RWPE2 (cell line): Measurements from ENCODE around the gene MBOAT1.
"Not testable (repeated sequence)": the region's sequence is repeated elsewhere in the genome, so short reads cannot be mapped to it uniquely, and the experiment has no call there.

Source experiments
- ATAC-seq: fragments of 200-7000 bp; cut with Tn5 transposase; 3 replicates; pipeline ENCODE4 v1.9.1; 2021; ENCODE audit warnings: low read depth
- DNase-seq: peaks from one replicate; pipeline ENCODE4 v3.0.0-alpha.2; 2020; ENCODE audit warnings: low spot score
- H3K27ac ChIP-seq: fragments of 450-650 bp; 2 replicates; pipeline ENCODE4 v1.5.1; 2017; ENCODE audit warnings: mild to moderate bottlenecking; ENCODE audit not compliant: poor library complexity, severe bottlenecking
- H3K27me3 ChIP-seq: fragments of 250-450 bp; sonication (Bioruptor Pico); 2 replicates; pipeline ENCODE4 v1.5.1; 2021; ENCODE audit warnings: mild to moderate bottlenecking, moderate library complexity; ENCODE audit not compliant: insufficient read depth, poor library complexity, severe bottlenecking
- H3K36me3 ChIP-seq: fragments of 250-450 bp; sonication (Bioruptor Pico); 2 replicates; pipeline ENCODE4 v1.5.1; 2020; ENCODE audit warnings: low read depth, mild to moderate bottlenecking, moderate library complexity
- H3K4me1 ChIP-seq: fragments of 250-450 bp; sonication (Bioruptor Pico); 2 replicates; pipeline ENCODE4 v1.5.1; 2021; ENCODE audit warnings: mild to moderate bottlenecking, moderate library complexity; ENCODE audit not compliant: insufficient read depth, poor library complexity, severe bottlenecking
- H3K4me3 ChIP-seq: fragments of 250-450 bp; sonication (Bioruptor Pico); 2 replicates; pipeline ENCODE4 v1.5.1; 2021; ENCODE audit warnings: mild to moderate bottlenecking, moderate library complexity; ENCODE audit not compliant: severe bottlenecking
- H3K9me3 ChIP-seq: fragments of 250-450 bp; sonication (Bioruptor Pico); 2 replicates; pipeline ENCODE4 v1.5.1; 2021; ENCODE audit warnings: mild to moderate bottlenecking, moderate library complexity; ENCODE audit not compliant: severe bottlenecking
- TF ChIP-seq, protein P1 (sequence below): fragments of 450-650 bp; IDR thresholded peaks from one replicate; pipeline ENCODE4 v1.5.1; 2017; ENCODE audit warnings: mild to moderate bottlenecking, moderate library complexity; ENCODE audit not compliant: poor library complexity, severe bottlenecking

Gene MBOAT1

DNA sequence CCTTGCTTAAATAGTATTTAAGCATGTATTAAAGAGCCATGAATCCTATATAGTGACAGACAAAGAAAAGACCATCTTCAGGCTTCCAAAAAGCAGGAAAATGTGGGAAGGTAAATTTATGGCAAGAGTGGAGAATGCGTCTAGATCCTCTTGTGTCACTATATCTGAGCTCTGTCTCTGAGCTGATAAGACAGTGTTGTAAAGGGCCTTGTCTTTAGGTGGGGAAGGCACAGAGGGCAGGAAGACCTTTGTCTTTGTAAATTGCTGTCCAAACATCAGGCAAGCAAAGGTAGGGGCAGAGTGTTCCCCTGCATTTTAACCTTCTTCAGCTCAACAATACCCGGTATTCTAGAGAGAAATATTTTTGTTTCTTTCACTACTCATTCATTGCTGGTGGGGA, 33.9 kb upstream of the MBOAT1 start:
- no peak overlapping the region for H3K27ac ChIP-seq
- no peak for DNase-seq

DNA sequence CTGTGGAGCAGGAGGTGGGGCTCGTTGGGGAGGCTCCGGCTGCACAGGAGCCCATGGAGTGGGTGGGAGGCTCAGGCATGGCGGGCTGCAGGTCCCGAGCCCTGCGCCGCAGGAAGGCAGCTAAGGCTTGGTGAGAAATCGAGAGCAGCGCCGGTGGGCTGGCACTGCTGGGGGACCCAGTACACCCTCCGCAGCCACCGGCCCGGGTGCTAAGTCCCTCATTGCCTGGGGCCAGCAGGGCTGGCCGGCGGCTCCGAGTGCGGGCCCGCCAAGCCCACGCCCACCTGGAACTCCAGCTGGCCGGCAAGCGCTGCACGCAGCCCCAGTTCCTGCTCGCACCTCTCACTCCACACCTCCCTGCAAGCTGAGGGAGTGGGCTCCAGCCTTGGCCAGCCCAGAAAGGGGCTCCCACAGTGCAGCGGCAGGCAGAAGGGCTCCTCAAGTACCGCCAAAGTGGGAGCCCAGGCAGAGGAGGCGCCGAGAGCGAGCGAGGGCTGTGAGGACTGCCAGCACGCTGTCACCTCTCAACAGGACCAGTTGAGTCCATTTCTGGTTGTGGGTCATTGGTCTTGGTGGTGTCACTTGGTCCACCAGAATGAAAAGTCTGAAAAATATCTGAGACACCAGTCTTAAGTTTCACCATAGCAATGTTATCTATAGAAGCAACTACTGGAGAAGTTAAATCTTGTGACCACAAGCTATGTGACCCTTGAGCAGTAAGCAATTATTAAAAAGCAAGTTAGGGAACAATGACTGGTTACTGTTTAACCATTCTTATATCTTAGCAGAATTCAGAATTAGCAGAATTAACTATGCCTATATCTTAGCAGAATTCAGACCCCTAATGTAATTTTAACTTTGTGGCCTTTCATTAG, 32.8 kb upstream of the MBOAT1 start:
- not testable (repeated sequence) for H3K27ac ChIP-seq, ATAC-seq, H3K27me3 ChIP-seq, H3K4me1 ChIP-seq, DNase-seq, H3K36me3 ChIP-seq, H3K9me3 ChIP-seq, H3K4me3 ChIP-seq

More for the DNA sequence above, 33.9 kb upstream of the MBOAT1 start:
- no peaks in the 10 kb centered on the region for H3K27me3 ChIP-seq
- no peaks in the 10 kb centered on the region for H3K36me3 ChIP-seq
- H3K4me3 ChIP-seq: no peak overlapping the region
- H3K9me3 ChIP-seq: no peaks in the 10 kb centered on the region
- no peaks in the 10 kb centered on the region for H3K4me1 ChIP-seq
- ATAC-seq: no peak
- TF ChIP-seq, protein P1, sequence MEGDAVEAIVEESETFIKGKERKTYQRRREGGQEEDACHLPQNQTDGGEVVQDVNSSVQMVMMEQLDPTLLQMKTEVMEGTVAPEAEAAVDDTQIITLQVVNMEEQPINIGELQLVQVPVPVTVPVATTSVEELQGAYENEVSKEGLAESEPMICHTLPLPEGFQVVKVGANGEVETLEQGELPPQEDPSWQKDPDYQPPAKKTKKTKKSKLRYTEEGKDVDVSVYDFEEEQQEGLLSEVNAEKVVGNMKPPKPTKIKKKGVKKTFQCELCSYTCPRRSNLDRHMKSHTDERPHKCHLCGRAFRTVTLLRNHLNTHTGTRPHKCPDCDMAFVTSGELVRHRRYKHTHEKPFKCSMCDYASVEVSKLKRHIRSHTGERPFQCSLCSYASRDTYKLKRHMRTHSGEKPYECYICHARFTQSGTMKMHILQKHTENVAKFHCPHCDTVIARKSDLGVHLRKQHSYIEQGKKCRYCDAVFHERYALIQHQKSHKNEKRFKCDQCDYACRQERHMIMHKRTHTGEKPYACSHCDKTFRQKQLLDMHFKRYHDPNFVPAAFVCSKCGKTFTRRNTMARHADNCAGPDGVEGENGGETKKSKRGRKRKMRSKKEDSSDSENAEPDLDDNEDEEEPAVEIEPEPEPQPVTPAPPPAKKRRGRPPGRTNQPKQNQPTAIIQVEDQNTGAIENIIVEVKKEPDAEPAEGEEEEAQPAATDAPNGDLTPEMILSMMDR: no peak

DNA sequence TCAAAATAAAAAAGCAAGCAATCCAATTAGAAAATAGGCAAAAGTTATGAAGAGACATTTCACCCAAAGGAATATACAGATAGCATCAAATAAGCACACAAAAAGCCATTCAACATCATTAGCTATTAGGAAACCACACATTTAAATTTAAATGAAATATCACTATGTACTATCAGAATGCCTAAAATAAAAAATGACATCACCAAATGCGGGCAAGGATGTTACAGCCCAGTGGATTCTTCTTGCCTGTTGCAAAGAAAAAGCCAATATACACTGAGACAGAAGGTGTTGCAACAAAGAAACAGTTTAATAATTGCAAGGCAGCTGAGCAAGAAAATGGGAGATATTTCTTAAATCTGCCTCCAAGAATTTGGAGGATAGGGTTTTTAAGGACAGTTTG, 31.0 kb upstream of the MBOAT1 start:
- no peak for DNase-seq

DNA sequence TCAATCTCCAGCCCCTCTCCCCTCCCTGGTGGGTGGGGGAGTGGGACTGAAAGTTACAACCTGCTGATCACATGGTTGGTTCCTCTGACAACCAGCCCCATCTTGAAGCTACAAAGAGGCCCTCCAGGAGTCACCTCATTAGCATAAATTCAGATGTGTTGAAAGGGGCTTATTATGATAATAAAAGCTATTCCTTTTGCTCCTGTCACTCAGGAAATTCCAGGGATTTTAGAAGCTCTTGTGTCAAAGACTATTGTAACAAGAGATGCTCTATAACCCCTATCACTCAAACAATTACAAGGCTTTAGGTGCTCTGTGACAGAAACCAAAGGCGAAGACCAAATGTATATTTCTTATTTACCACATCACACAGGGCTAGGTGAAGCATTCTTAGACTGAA, 30.1 kb upstream of the MBOAT1 start:
- no peaks in the 10 kb centered on the region for H3K36me3 ChIP-seq
- TF ChIP-seq, protein P1: no peak

More for the DNA sequence above, 31.0 kb upstream of the MBOAT1 start:
- no peaks in the 10 kb centered on the region for H3K4me1 ChIP-seq
- H3K36me3 ChIP-seq: no peaks in the 10 kb centered on the region
- no peak overlapping the region for H3K27ac ChIP-seq
- no peak overlapping the region for H3K4me3 ChIP-seq
- ATAC-seq: no peak
- TF ChIP-seq, protein P1: no peak
- no peaks in the 10 kb centered on the region for H3K9me3 ChIP-seq
- H3K27me3 ChIP-seq: no peaks in the 10 kb centered on the region

DNA sequence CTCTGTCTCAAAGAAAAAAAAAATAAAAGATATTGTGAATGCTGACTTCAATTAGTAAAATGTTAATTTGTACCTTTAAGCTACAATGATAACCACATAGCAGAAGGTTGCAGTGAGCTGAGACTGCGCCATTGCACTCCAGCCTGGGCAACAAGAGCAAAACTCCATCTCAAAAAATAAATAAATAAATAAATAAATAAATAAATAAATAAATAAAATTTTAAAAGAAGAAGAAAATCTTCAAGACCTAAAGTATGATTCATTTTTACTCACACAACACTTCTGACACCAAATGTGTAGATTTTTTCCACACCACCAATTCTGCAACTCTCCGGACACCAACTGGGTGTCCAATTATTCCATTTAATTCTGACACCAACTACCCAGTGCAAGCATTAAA, 28.8 kb upstream of the MBOAT1 start:
- Histone ChIP-seq H3K4me3 (no peak overlapping the region), H3K27ac (no peak overlapping the region), H3K4me1 (peaks cover 10% of the 10 kb centered on the region), H3K27me3 (no peaks in the 10 kb centered on the region), H3K9me3 (no peaks in the 10 kb centered on the region), H3K36me3 (no peaks in the 10 kb centered on the region)
- no peak for DNase-seq
- ATAC-seq: no peak
- TF ChIP-seq, protein P1: no peak

More for the DNA sequence above, 30.1 kb upstream of the MBOAT1 start:
- H3K4me3 ChIP-seq: no peak overlapping the region
- no peak for DNase-seq
- no peak for ATAC-seq
- no peaks in the 10 kb centered on the region for H3K9me3 ChIP-seq
- no peak overlapping the region for H3K27ac ChIP-seq
- H3K4me1 ChIP-seq: peaks cover 2% of the 10 kb centered on the region
- H3K27me3 ChIP-seq: no peaks in the 10 kb centered on the region
